Cardiac muscle cell (in vitro differentiated cells and primary cell): ENCODE data around the gene DHX58. TPM values are rescaled to one million over a fixed set of nuclear protein-coding genes. Genes with fewer than 3 reads are reported as not detected.

ENCODE experiments used
- DNase-seq, 2 donors: peaks; one replicate each; pipeline versions ENCODE4 v3.0.0 to v3.0.0-alpha.2; 2010 to 2017; ENCODE audit warnings: low read depth in 1 of 2, low spot score in 1 of 2
- H3K27ac ChIP-seq: fragments of 200-600 bp; sonication (generic); 2 replicates; pipeline ENCODE4 v1.5.1; 2016
- H3K27me3 ChIP-seq: fragments of 200-600 bp; sonication (generic); 2 replicates; pipeline ENCODE4 v1.6.0; 2016; ENCODE audit warnings: control low read depth
- H3K36me3 ChIP-seq: fragments of 200-600 bp; sonication (generic); 2 replicates; pipeline ENCODE4 v1.5.1; 2016; ENCODE audit warnings: control low read depth
- H3K4me1 ChIP-seq: fragments of 200-600 bp; sonication (generic); 2 replicates; pipeline ENCODE4 v1.8.1; 2017; ENCODE audit warnings: low read depth, mild to moderate bottlenecking, mixed run types
- H3K4me3 ChIP-seq: fragments of 200-600 bp; sonication (generic); 2 replicates; pipeline ENCODE4 v1.5.1; 2016; ENCODE audit warnings: mild to moderate bottlenecking
- H3K9me3 ChIP-seq: fragments of 200-600 bp; sonication (generic); 2 replicates; pipeline ENCODE4 v1.5.1; 2017; ENCODE audit warnings: low read depth, mild to moderate bottlenecking, control low read depth
- polyA plus RNA-seq: library from polyadenylated mRNA; unstranded; fragments of >200 nt; fragmentation: Nextera tagmentation; extraction: Ambion mirVana; gene quantifications from 2 replicates; pipeline ENCODE4 v1.2.1, GENCODE V29; 2016
- total RNA-seq: library from RNA; depleted of rRNA; stranded (reverse); fragments of >200 nt; gene quantifications from 2 replicates; pipeline ENCODE4 v1.2.3, GENCODE V29; 2016
- TF ChIP-seq, protein P1 (sequence below): IDR thresholded peaks from 2 replicates; pipeline ENCODE4 v1.5.1; 2012; ENCODE audit warnings: low read depth, mild to moderate bottlenecking, low read length

DHX58 gene
- total and polyA plus RNA-seq, 2 experiments from 2014 or later: 0.42 TPM; not detected in 1

DNA sequence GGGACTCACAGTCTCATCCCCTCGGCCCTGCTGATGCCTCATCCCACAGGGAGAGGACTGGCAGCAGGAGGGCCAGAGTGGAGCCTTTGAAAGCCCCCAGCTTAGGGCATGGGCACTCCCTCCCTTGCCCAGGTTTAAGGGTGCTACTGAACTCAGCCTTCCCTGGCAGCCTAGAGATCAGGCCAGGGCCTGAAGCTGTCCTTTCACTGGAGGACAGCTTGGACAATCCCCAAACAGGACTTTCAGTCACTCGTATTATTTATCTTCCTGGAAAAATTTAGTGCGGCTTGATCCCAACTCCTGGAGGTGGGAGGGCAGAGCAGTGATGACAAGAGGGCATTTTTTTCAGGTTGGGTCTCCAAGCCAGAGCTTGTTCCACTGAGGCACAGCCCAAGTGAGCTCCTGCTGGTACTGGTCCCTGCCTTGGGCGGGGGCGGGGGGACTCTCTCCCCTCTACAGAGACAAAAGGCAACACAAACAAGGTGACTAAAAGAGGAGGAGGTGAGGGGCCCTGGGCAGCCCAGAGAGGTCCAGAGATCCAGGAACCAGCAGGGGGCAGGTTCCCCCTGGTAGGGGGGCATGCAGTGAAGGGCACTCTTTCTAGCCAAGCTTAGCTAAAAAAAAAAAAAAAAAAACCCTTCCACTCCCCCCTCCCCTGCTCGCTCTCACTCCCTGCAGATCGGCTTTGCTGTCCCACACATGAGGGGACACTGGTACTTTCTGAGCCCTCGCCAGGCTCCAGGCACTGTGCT, 16.0 kb downstream of the DHX58 start:
- no peaks in the 10 kb centered on the region for H3K36me3 ChIP-seq
- H3K27me3 ChIP-seq: peaks cover 25% of the 10 kb centered on the region
- no peak for DNase-seq
- no peak overlapping the region for H3K27ac ChIP-seq
- no peak overlapping the region for H3K4me3 ChIP-seq
- H3K9me3 ChIP-seq: no peaks in the 10 kb centered on the region
- peaks cover 6% of the 10 kb centered on the region for H3K4me1 ChIP-seq
- TF ChIP-seq, protein P1, sequence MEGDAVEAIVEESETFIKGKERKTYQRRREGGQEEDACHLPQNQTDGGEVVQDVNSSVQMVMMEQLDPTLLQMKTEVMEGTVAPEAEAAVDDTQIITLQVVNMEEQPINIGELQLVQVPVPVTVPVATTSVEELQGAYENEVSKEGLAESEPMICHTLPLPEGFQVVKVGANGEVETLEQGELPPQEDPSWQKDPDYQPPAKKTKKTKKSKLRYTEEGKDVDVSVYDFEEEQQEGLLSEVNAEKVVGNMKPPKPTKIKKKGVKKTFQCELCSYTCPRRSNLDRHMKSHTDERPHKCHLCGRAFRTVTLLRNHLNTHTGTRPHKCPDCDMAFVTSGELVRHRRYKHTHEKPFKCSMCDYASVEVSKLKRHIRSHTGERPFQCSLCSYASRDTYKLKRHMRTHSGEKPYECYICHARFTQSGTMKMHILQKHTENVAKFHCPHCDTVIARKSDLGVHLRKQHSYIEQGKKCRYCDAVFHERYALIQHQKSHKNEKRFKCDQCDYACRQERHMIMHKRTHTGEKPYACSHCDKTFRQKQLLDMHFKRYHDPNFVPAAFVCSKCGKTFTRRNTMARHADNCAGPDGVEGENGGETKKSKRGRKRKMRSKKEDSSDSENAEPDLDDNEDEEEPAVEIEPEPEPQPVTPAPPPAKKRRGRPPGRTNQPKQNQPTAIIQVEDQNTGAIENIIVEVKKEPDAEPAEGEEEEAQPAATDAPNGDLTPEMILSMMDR: no peak

DNA sequence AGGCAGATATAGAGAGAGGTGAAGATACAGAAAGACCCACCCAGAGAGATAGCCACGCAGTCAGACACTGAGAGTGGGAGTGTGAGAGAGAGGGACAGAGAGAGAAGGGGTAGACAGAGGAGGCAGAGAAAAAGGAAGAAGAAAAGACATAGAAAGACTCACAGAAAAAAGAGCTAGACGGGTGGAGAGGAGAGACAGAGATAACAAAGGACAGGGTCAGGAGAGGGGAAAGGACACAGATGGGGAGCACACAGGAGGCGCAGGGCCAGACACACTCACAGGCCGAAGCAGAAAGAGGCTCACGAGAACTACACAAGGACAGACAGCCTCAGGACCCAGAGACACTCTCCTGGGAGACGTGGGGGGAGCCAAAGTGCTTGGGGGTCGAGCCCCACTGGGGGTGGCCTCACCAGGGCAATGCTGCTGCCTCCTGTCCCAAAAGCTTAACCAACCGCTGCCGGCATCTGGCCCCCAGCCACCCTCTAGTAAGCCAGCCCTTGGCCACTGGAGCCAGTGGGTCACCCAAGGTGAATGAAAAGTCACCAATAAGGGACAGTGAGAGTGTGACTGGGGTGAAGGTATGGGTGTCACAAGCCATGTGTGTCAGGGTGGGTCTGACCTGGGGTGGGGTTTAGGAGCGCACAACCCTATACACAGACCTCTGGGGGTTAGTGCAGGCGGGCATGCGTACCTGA, 18.0 kb downstream of the DHX58 start:
- TF ChIP-seq, protein P1: no peak
- no peaks in the 10 kb centered on the region for H3K36me3 ChIP-seq
- peaks cover 25% of the 10 kb centered on the region for H3K27me3 ChIP-seq
- no peak overlapping the region for H3K4me3 ChIP-seq
- H3K9me3 ChIP-seq: no peaks in the 10 kb centered on the region
- H3K27ac ChIP-seq: no peak overlapping the region
- H3K4me1 ChIP-seq: peaks cover 8% of the 10 kb centered on the region
- DNase-seq: no peak

DNA sequence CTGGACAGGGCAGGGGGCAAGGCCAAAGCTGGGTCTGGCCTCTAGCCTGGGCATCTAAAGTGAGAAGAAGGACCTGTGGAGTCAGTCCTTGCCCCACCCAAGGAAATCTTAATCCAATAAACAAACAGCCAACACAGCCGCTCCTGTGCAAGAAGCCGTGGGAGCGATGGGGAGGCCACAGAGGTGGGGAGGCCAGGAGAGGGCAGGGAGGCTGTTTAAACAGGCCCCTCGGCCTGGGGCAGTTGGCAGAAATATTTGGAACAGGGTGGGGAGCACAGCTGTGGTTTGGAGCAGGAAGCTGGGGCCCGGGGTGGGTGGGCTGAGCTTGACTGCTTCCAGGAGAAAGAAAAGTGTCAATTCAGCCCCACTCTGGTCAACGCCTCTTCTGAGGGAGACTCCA, 19.6 kb downstream of the DHX58 start:
- no peak overlapping the region for H3K27ac ChIP-seq
- TF ChIP-seq, protein P1: no peak
- H3K4me1 ChIP-seq: peaks cover 5% of the 10 kb centered on the region
- H3K36me3 ChIP-seq: no peaks in the 10 kb centered on the region
- peaks cover 19% of the 10 kb centered on the region for H3K27me3 ChIP-seq
- DNase-seq: no peak
- H3K4me3 ChIP-seq: no peak overlapping the region
- H3K9me3 ChIP-seq: no peaks in the 10 kb centered on the region

DNA sequence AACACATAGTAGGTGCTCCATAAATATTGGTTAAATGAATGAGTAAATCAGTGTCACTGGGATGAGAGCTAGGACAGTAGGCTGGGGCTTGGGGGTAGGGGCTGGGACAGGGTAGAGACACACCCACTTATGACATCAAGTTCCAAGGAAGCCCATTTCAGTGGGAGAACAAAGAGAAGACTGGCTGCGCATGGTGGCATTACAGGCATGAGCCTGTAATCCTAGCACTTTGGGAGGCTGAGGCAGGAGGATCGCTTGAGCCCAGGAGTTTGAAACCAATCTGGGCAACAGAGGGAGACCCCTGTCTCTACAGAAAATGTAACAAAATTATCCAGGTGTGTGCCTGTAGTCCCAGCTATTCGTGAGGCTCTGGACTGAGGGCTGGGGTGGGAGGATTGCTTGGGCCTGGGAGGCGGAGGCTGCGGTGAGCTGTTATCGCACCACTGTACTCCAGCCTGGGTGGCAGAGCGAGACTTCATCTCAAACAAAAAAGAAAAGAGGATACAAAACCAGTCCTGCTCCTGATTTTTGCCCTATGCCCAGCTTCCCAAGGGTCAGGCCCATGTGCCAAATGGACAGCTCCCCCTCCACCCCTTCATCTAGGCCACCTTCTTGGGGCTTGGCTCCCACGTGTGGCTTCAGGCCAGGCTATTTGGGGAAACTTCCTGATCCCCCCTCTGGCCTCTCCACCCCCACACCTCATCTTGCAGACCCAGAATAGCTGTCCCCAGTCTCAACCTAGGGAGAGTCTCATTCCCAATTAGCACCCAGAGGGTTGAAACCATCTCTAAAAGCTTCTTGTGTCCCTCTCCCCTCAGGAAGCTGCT, 21.3 kb downstream of the DHX58 start:
- DNase-seq: no peak
- Histone ChIP-seq H3K27me3 (peaks cover 3% of the 10 kb centered on the region), H3K4me1 (peaks cover 5% of the 10 kb centered on the region), H3K9me3 (no peaks in the 10 kb centered on the region), H3K4me3 (no peak overlapping the region), H3K27ac (no peak overlapping the region), H3K36me3 (no peaks in the 10 kb centered on the region)
- TF ChIP-seq, protein P1: no peak

DNA sequence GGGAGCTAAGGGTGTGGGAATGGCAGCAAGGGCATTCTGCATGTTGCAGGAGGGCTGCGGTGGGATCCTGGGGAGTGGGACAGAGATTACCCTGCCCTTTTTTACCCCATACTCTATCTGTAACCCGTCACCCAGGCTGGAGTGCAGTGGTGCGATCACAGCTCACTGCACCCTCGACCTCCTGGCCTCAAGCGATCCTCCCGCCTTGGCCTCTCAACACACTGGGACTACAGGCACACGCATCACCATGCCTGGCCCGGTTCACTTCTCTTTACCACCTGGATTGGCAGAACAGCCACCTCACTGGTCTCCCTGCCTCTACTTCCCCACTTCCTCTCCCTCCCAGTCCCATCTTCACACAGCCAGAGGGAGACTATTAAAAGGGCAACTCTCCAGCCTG, 23.8 kb downstream of the DHX58 start:
- H3K4me1 ChIP-seq: peaks cover 5% of the 10 kb centered on the region
- H3K36me3 ChIP-seq: no peaks in the 10 kb centered on the region
- H3K27ac ChIP-seq: no peak overlapping the region
- no peak for DNase-seq
- TF ChIP-seq, protein P1: no peak
- no peaks in the 10 kb centered on the region for H3K9me3 ChIP-seq
- H3K4me3 ChIP-seq: no peak overlapping the region
- no peaks in the 10 kb centered on the region for H3K27me3 ChIP-seq
